ENCODE results near the gene UPF1. TPM values are rescaled to one million over a fixed set of nuclear protein-coding genes. Genes with fewer than 3 reads are reported as not detected.

Gene UPF1
- total RNA-seq, 1 donor from 2014 or later = 46.3 TPM

- peak overlapping the region; percentile 23 for H3K4me3 Mint-ChIP-seq (ENCODE audit: unreplicated experiment)
- H3K27ac Mint-ChIP-seq (ENCODE audit: unreplicated experiment) = no peak overlapping the region
- TF ChIP-seq CTCF (IDR thresholded peaks at IDR 0.05; ENCODE audit: partially characterized antibody, unreplicated experiment) = peak; percentile 50
- H3K36me3 Mint-ChIP-seq (ENCODE audit: unreplicated experiment) = no peaks in the 10 kb centered on the region
- DNase-seq = no peak
- H3K9me3 Mint-ChIP-seq (ENCODE audit: unreplicated experiment) = peaks cover 2% of the 10 kb centered on the region
- peaks cover 36% of the 10 kb centered on the region for H3K4me1 Mint-ChIP-seq (ENCODE audit: low read depth, unreplicated experiment)
- H3K27me3 Mint-ChIP-seq (ENCODE audit: unreplicated experiment) = no peaks in the 10 kb centered on the region
Observed at GRCh38 chr19:18847549-18848463, 16.0 kb downstream of the UPF1 start.

GRCh38 chr19:18848878-18849661 is 17.3 kb downstream of the UPF1 start:
- Mint-ChIP-seq H3K4me1 (ENCODE audit: low read depth, unreplicated experiment) (peaks cover 36% of the 10 kb centered on the region), H3K9me3 (ENCODE audit: unreplicated experiment) (peaks cover 2% of the 10 kb centered on the region), H3K27me3 (ENCODE audit: unreplicated experiment) (peaks cover 1% of the 10 kb centered on the region), H3K36me3 (ENCODE audit: unreplicated experiment) (no peaks in the 10 kb centered on the region), H3K27ac (ENCODE audit: unreplicated experiment) (peak overlapping the region; percentile 84), H3K4me3 (ENCODE audit: unreplicated experiment) (peak overlapping the region; percentile 77)
- TF ChIP-seq CTCF (IDR thresholded peaks at IDR 0.05; ENCODE audit: partially characterized antibody, unreplicated experiment) = no peak
- no peak for DNase-seq

GRCh38 chr19:18849838-18850400 is 18.2 kb downstream of the UPF1 start:
- no peak for DNase-seq
- Mint-ChIP-seq H3K36me3 (ENCODE audit: unreplicated experiment) (no peaks in the 10 kb centered on the region), H3K4me1 (ENCODE audit: low read depth, unreplicated experiment) (peaks cover 36% of the 10 kb centered on the region), H3K9me3 (ENCODE audit: unreplicated experiment) (peaks cover 2% of the 10 kb centered on the region), H3K27ac (ENCODE audit: unreplicated experiment) (peak overlapping the region; percentile 23), H3K4me3 (ENCODE audit: unreplicated experiment) (peak overlapping the region; percentile 36), H3K27me3 (ENCODE audit: unreplicated experiment) (peaks cover 1% of the 10 kb centered on the region)
- TF ChIP-seq CTCF (IDR thresholded peaks at IDR 0.05; ENCODE audit: partially characterized antibody, unreplicated experiment) = no peak

- Mint-ChIP-seq H3K4me1 (ENCODE audit: low read depth, unreplicated experiment) (peaks cover 33% of the 10 kb centered on the region), H3K27ac (ENCODE audit: unreplicated experiment) (no peak overlapping the region), H3K4me3 (ENCODE audit: unreplicated experiment) (no peak overlapping the region), H3K36me3 (ENCODE audit: unreplicated experiment) (no peaks in the 10 kb centered on the region), H3K9me3 (ENCODE audit: unreplicated experiment) (peaks cover 3% of the 10 kb centered on the region), H3K27me3 (ENCODE audit: unreplicated experiment) (peaks cover 3% of the 10 kb centered on the region)
- DNase-seq = no peak
- no peak for TF ChIP-seq CTCF (IDR thresholded peaks at IDR 0.05; ENCODE audit: partially characterized antibody, unreplicated experiment)
Observed at GRCh38 chr19:18850471-18851375, 19.0 kb downstream of the UPF1 start.

All from glutamatergic neuron (in vitro differentiated cells).